Adrenal gland (tissue), 5 donors: ENCODE measurements around the gene CELF2.

ENCODE experiments used
- POLR2A ChIP-seq, 2 donors: fragments of 450-650 bp; IDR thresholded peaks; one replicate each; pipeline ENCODE4 v1.6.1; 2017; ENCODE audit warnings: antibody characterized with exemption in 2 of 2, mild to moderate bottlenecking in 2 of 2, moderate library complexity in 1 of 2
- TF ChIP-seq, protein P1 (sequence below), 6 experiments: fragments of 450-650 bp in 4 of 6; fragments of 200-600 bp in 2 of 6; sonication (generic) in 1 of 6; IDR thresholded peaks; 1 replicate in 5 of 6; 2 replicates in 1 of 6; pipeline versions ENCODE4 v1.5.1 to v1.8.0; 2016 to 2021; ENCODE audit warnings: antibody characterized with exemption in 6 of 6, mild to moderate bottlenecking in 2 of 6, moderate library complexity in 1 of 6
- donor health status: DM: no; HTN: no; CAD: no.

DNA sequence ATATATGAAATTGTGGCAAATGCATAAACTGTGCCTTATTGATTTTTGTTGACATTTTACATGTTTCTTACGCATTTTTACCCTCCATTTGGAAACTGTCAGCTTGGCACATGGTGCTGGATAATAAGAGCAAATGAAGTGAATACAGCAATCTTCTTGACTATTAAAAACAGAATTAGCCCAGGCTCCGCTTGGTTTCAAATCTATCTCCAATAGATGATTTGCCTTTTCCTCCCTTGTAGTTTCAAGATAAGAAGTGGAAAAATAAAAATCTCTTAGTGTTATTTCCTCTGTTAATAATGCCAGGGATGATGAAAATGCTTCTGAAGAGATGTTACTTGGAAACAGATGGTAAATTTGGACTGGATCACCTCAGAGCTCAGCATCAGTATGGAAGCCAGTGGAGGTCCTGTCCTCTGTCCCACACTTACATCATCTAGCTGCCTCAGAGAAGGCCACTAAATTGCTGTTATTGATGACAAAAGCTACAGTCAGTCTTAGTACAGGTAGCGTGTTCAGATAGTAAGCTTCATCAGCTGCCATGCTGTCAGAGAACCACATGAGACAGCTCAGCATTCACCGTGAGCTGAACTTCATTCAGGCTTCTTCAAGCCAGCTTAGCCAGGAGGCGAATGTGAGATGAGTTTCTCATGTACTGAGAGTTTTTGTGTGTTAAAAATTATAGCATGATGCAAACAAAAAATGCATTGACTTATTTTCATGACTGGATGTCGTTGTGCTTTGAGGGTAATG is 246.8 kb downstream of the CELF2 start:
- TF ChIP-seq, protein P1, sequence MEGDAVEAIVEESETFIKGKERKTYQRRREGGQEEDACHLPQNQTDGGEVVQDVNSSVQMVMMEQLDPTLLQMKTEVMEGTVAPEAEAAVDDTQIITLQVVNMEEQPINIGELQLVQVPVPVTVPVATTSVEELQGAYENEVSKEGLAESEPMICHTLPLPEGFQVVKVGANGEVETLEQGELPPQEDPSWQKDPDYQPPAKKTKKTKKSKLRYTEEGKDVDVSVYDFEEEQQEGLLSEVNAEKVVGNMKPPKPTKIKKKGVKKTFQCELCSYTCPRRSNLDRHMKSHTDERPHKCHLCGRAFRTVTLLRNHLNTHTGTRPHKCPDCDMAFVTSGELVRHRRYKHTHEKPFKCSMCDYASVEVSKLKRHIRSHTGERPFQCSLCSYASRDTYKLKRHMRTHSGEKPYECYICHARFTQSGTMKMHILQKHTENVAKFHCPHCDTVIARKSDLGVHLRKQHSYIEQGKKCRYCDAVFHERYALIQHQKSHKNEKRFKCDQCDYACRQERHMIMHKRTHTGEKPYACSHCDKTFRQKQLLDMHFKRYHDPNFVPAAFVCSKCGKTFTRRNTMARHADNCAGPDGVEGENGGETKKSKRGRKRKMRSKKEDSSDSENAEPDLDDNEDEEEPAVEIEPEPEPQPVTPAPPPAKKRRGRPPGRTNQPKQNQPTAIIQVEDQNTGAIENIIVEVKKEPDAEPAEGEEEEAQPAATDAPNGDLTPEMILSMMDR (IDR thresholded peaks at IDR 0.05): no peak
- TF ChIP-seq POLR2A (IDR thresholded peaks at IDR 0.05): no peak
